Spleen (tissue), 7 donors: ENCODE results near the gene RASSF4.

Experiments used
- CTCF ChIP-seq, 11 experiments: fragments of 200-600 bp in 7 of 11; fragments of 450-650 bp in 4 of 11; sonication (generic) in 4 of 11; IDR thresholded peaks in 8 of 11; conservative IDR thresholded peaks in 3 of 11; 1 replicate in 7 of 11; 2 replicates in 4 of 11; pipeline versions ENCODE4 v1.4.0 to v1.8.0; 2016 to 2021; ENCODE audit warnings: antibody characterized with exemption in 11 of 11, inconsistent platforms in 4 of 11, mild to moderate bottlenecking in 1 of 11
- POLR2A ChIP-seq, 3 donors: fragments of 450-650 bp; IDR thresholded peaks; one replicate each; pipeline ENCODE4 v1.5.1; 2017; ENCODE audit warnings: antibody characterized with exemption in 3 of 3, mild to moderate bottlenecking in 1 of 3
- POLR2AphosphoS5 ChIP-seq, 3 donors: sonication (generic); formaldehyde crosslinking; IDR thresholded peaks; one replicate each; pipeline ENCODE4 v1.5.1; 2017; ENCODE audit warnings: antibody characterized with exemption in 3 of 3
- donor health status: DM: no; HTN: no; CAD: no; lungs with moderate emphysema.
- donor health status: DM: no; HTN: no; CAD: no.
- donor health status: DM: no; HTN: no; CAD: no.

DNA sequence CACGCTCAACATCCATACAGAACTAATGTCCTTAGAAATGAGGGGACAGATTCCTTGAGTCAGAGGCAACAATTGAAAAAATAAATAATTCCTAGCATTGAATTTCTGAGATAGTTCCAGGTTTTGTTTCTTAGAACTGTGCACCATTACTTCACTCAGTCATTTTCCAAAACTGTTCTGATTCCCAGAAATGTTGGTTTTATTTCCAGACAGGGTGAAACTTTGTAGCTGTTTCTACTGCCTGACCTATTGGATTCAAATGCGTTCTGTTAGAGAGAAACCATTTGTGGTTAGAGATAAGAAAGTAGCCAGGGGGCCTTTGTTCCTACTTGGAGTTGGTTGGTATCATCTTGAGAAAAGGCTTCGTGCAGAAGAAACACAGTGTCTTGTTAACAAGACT, 27.1 kb downstream of the RASSF4 start:
- TF ChIP-seq POLR2AphosphoS5 (IDR thresholded peaks at IDR 0.05) (no peak), CTCF (IDR thresholded peaks at IDR 0.05 in 8 of 11, conservative IDR thresholded peaks at IDR 0.05 in 3 of 11) (no peak), POLR2A (IDR thresholded peaks at IDR 0.05) (no peak)
